Measurements from ENCODE around the gene HSD11B2. TPM values are rescaled to one million over a fixed set of nuclear protein-coding genes. Genes with fewer than 3 reads are reported as not detected.

The HSD11B2 gene
- total RNA-seq, 1 donor from 2014 or later, result 4.7 TPM

DNA sequence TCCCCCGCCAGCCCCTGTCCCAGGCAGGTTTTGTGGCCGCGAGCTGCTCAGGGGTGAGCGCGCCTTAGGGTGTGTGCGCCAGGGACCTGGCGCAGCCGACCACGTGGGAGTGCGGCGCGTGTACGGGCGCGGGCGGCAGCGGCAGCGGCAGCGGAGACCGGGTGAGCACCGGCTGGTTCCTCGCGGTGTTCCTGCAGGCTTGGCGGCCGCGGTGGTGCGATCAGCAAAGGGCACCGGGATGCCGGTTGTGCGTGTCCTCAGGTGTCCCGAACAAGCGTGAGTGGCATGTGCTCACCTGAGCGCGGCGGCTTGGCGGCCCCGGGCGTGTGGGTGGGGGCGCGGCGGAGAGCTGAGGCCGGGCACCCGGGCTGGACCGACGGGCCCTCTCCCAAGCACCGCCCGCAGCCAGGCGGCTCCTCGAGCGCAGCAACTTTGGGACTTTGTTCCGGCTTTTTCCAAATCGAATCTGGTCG, 381 bp upstream of the HSD11B2 start:
- peaks cover 18% of the 10 kb centered on the region for H3K4me1 Mint-ChIP-seq
- no peaks in the 10 kb centered on the region for H3K36me3 Mint-ChIP-seq (ENCODE audit: low read depth)
- H3K27me3 Mint-ChIP-seq (ENCODE audit: low read depth), result peaks cover 62% of the 10 kb centered on the region
- H3K27ac Mint-ChIP-seq (ENCODE audit: unreplicated experiment), result no peak overlapping the region
- TF ChIP-seq, protein P1, sequence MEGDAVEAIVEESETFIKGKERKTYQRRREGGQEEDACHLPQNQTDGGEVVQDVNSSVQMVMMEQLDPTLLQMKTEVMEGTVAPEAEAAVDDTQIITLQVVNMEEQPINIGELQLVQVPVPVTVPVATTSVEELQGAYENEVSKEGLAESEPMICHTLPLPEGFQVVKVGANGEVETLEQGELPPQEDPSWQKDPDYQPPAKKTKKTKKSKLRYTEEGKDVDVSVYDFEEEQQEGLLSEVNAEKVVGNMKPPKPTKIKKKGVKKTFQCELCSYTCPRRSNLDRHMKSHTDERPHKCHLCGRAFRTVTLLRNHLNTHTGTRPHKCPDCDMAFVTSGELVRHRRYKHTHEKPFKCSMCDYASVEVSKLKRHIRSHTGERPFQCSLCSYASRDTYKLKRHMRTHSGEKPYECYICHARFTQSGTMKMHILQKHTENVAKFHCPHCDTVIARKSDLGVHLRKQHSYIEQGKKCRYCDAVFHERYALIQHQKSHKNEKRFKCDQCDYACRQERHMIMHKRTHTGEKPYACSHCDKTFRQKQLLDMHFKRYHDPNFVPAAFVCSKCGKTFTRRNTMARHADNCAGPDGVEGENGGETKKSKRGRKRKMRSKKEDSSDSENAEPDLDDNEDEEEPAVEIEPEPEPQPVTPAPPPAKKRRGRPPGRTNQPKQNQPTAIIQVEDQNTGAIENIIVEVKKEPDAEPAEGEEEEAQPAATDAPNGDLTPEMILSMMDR (conservative IDR thresholded peaks at IDR 0.05), result no peak
- H3K4me3 Mint-ChIP-seq, result peak overlapping the region; percentile 80
- no peak for DNase-seq (ENCODE audit: low read depth, low spot score)
- H3K9me3 Mint-ChIP-seq, result no peaks in the 10 kb centered on the region

DNA sequence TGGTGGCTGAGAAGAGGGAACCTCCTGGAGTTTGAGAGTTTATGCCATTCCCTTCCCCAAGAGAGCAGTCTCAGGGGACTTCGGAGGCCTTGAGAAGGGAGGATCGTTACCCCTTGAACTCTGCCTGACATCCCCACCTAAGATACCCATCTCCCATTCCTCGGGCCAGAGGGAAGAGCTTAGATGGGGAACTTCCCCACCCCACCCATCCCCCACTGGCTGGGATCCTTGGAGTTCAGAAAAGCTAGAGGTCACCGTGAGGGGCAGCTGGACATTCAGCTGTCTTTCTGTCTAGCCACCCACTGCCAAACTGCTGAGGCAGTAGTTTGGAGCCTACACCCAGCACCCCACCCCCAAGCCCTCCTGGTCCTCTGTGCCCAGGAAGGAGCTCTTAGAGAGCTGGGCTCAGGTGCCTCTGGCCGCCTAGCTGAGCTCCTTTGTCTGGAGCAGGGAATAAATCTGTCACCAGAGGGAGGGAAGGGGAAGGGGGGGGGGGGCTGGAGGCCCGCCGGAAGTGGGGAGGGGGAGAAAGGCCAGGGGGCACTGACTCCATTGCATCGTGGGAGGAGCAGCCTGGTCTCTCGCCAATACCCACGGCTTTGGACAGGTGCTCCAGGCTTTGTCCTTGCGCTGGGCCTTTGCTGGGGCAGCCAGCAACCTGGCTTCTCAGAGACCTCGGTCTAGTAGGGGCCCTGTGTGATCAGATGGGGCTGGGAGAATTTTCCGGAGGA, 1.0 kb downstream of the HSD11B2 start:
- TF ChIP-seq, protein P1 (conservative IDR thresholded peaks at IDR 0.05), result no peak

DNA sequence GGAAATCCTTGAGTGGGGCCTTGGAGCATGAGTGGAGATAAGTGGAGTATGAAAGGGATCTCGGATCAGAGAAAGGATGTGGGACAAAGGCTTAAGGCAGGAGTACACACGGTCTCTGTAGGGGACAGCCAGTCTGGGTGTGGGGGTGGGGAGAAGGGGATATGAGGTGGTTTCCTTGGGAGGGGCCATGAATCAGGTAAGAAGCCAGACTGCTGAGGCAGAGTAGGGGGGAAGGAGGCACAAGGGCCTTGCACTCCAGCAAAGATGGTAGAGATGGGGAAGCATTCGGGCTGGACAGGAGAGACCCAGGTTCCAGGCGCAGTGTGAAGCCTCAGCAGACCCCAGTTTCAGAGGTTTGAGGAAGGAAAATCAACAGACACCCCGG, 1.6 kb downstream of the HSD11B2 start:
- H3K4me1 Mint-ChIP-seq, result peaks cover 18% of the 10 kb centered on the region
- peak overlapping the region; percentile 67 for H3K27ac Mint-ChIP-seq (ENCODE audit: unreplicated experiment)
- no peaks in the 10 kb centered on the region for H3K9me3 Mint-ChIP-seq
- TF ChIP-seq, protein P1 (conservative IDR thresholded peaks at IDR 0.05), result no peak
- DNase-seq (ENCODE audit: low read depth, low spot score), result no peak
- H3K27me3 Mint-ChIP-seq (ENCODE audit: low read depth), result peaks cover 49% of the 10 kb centered on the region
- H3K36me3 Mint-ChIP-seq (ENCODE audit: low read depth), result no peaks in the 10 kb centered on the region
- peak overlapping the region; percentile 78 for H3K4me3 Mint-ChIP-seq

More for the DNA sequence above, 1.0 kb downstream of the HSD11B2 start:
- Mint-ChIP-seq H3K9me3 (no peaks in the 10 kb centered on the region), H3K36me3 (ENCODE audit: low read depth) (no peaks in the 10 kb centered on the region), H3K4me1 (peaks cover 18% of the 10 kb centered on the region), H3K4me3 (peak overlapping the region; percentile 78), H3K27ac (ENCODE audit: unreplicated experiment) (peak overlapping the region; percentile 67), H3K27me3 (ENCODE audit: low read depth) (peaks cover 53% of the 10 kb centered on the region)
- no peak for DNase-seq (ENCODE audit: low read depth, low spot score)

DNA sequence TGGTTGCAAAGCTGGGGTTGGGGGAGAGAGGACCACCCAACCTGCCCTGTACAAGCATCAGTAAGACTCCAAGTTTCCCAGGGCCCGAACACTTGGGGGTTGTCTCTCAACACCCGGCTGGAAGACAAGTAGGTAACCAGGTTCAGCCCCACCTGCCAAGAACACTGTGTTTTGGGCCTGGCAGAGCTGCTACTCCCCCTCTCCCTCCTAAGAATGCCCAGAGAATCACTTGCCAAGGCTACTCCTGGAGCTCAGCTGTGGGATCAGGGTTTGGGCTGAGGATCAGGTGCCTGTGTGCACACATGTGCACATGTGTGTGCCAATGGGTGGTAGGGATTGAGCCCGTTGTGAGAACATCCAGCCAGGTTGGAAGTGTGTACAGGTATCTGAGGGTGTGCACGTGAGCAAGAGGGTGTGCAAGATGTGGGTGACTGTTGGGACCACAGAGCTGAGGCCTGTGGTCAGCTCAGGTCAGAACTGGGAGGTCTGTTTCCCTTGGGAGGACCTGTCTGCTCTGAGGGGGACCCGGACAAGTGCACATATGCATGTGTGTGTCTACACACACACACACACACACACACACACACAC, 2.3 kb downstream of the HSD11B2 start:
- Mint-ChIP-seq H3K4me3 (no peak overlapping the region), H3K4me1 (peaks cover 18% of the 10 kb centered on the region), H3K27ac (ENCODE audit: unreplicated experiment) (no peak overlapping the region), H3K27me3 (ENCODE audit: low read depth) (peaks cover 42% of the 10 kb centered on the region), H3K36me3 (ENCODE audit: low read depth) (no peaks in the 10 kb centered on the region), H3K9me3 (no peaks in the 10 kb centered on the region)
- no peak for DNase-seq (ENCODE audit: low read depth, low spot score)
- TF ChIP-seq, protein P1 (conservative IDR thresholded peaks at IDR 0.05), result no peak

DNA sequence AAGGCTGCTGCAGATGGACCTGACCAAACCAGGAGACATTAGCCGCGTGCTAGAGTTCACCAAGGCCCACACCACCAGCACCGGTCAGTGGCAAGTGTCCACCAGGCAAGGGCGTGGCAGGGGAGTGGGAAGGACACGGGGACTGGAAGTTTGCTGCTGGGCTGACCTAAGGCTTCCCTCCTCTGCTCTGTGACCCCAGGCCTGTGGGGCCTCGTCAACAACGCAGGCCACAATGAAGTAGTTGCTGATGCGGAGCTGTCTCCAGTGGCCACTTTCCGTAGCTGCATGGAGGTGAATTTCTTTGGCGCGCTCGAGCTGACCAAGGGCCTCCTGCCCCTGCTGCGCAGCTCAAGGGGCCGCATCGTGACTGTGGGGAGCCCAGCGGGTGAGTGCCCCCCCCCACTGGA, 4.8 kb downstream of the HSD11B2 start:
- H3K36me3 Mint-ChIP-seq (ENCODE audit: low read depth), result no peaks in the 10 kb centered on the region
- H3K4me1 Mint-ChIP-seq, result peaks cover 18% of the 10 kb centered on the region
- H3K4me3 Mint-ChIP-seq, result no peak overlapping the region
- DNase-seq (ENCODE audit: low read depth, low spot score), result no peak
- TF ChIP-seq, protein P1 (conservative IDR thresholded peaks at IDR 0.05), result no peak
- no peaks in the 10 kb centered on the region for H3K9me3 Mint-ChIP-seq
- no peak overlapping the region for H3K27ac Mint-ChIP-seq (ENCODE audit: unreplicated experiment)
- peaks cover 19% of the 10 kb centered on the region for H3K27me3 Mint-ChIP-seq (ENCODE audit: low read depth)
